CD14-positive monocyte (primary cell): Measurements from ENCODE around the gene GAD1. TPM values are rescaled to one million over a fixed set of nuclear protein-coding genes. Genes with fewer than 3 reads are reported as not detected.

Source experiments
- DNase-seq, 3 donors: peaks; one replicate each; pipeline ENCODE4 v3.0.0-alpha.2; 2011 to 2022
- H2AFZ ChIP-seq: 2 replicates; pipeline ENCODE4 v1.6.0; 2012; ENCODE audit warnings: mild to moderate bottlenecking, low read depth, low read length, inconsistent platforms; ENCODE audit not compliant: insufficient read depth, poor library complexity, severe bottlenecking
- H3K27ac ChIP-seq, 2 donors: 1 replicate in 1 of 2; 2 replicates in 1 of 2; pipeline ENCODE4 v1.5.1; 2012 to 2013; ENCODE audit warnings: low read length in 2 of 2, control low read depth in 1 of 2, inconsistent platforms in 1 of 2, low read depth in 1 of 2, mild to moderate bottlenecking in 1 of 2
- H3K27me3 ChIP-seq, 2 donors: one replicate each; pipeline versions ENCODE4 v1.6.0 to v1.6.1; 2011 to 2013; ENCODE audit warnings: low read length in 2 of 2; ENCODE audit not compliant: control insufficient read depth in 2 of 2, insufficient read depth in 2 of 2
- H3K36me3 ChIP-seq, 2 donors: replicated peaks in 1 of 2; 1 replicate in 1 of 2; 2 replicates in 1 of 2; pipeline versions ENCODE4 v1.5.1 to v1.6.1; 2012 to 2013; ENCODE audit warnings: low read length in 2 of 2, control low read depth in 1 of 2, inconsistent platforms in 1 of 2, mild to moderate bottlenecking in 1 of 2; ENCODE audit not compliant: insufficient read depth in 2 of 2, control insufficient read depth in 1 of 2
- H3K4me1 ChIP-seq, 2 donors: 1 replicate in 1 of 2; 2 replicates in 1 of 2; pipeline versions ENCODE4 v1.5.1 to v1.6.1; 2012 to 2013; ENCODE audit warnings: low read length in 2 of 2, control low read depth in 1 of 2, inconsistent platforms in 1 of 2, mild to moderate bottlenecking in 1 of 2, moderate library complexity in 1 of 2; ENCODE audit not compliant: insufficient read depth in 2 of 2, control insufficient read depth in 1 of 2
- H3K4me2 ChIP-seq: replicated peaks from 2 replicates; pipeline ENCODE3; 2012; ENCODE audit warnings: low read length, moderate library complexity, mild to moderate bottlenecking; ENCODE audit not compliant: poor library complexity, severe bottlenecking; ENCODE audit errors: extremely low read depth
- H3K4me3 ChIP-seq, 3 experiments: fragments of 200-600 bp in 1 of 3; sonication (generic) in 1 of 3; replicated peaks in 1 of 3; 1 replicate in 2 of 3; 2 replicates in 1 of 3; pipeline ENCODE4 v1.5.1; 2011 to 2013; ENCODE audit warnings: low read length in 3 of 3, mild to moderate bottlenecking in 3 of 3, control low read depth in 2 of 3, low read depth in 2 of 3, inconsistent platforms in 1 of 3, moderate library complexity in 1 of 3
- H3K79me2 ChIP-seq: 2 replicates; pipeline ENCODE4 v1.6.0; 2012; ENCODE audit warnings: mild to moderate bottlenecking, control low read depth, inconsistent platforms, low read length, moderate library complexity; ENCODE audit not compliant: insufficient read depth
- H3K9ac ChIP-seq: 2 replicates; pipeline ENCODE4 v1.6.0; 2017; ENCODE audit warnings: low read length, mild to moderate bottlenecking; ENCODE audit not compliant: insufficient read depth, poor library complexity, severe bottlenecking
- H3K9me3 ChIP-seq, 2 donors: replicated peaks in 1 of 2; 1 replicate in 1 of 2; 2 replicates in 1 of 2; pipeline versions ENCODE4 v1.5.1 to v1.6.1; 2012 to 2013; ENCODE audit warnings: low read length in 2 of 2, control low read depth in 1 of 2; ENCODE audit not compliant: control insufficient read depth in 1 of 2, insufficient read depth in 1 of 2
- H4K20me1 ChIP-seq: 2 replicates; pipeline ENCODE4 v1.6.0; 2012; ENCODE audit warnings: mild to moderate bottlenecking, low read length, control low read depth, moderate library complexity; ENCODE audit not compliant: insufficient read depth
- H3K27ac Mint-ChIP-seq, 7 donors: one replicate each; pipeline ENCODE4 v1.8.0; 2020; ENCODE audit warnings: mild to moderate bottlenecking in 7 of 7, mixed read lengths in 7 of 7, moderate library complexity in 6 of 7, inconsistent platforms in 2 of 7
- H3K27me3 Mint-ChIP-seq, 3 donors: one replicate each; pipeline ENCODE4 v1.8.0; 2021 to 2022; ENCODE audit warnings: low read depth in 3 of 3, mild to moderate bottlenecking in 3 of 3, mixed read lengths in 3 of 3, moderate library complexity in 3 of 3, inconsistent platforms in 1 of 3
- H3K36me3 Mint-ChIP-seq, 2 donors: one replicate each; pipeline ENCODE4 v1.8.0; 2020; ENCODE audit warnings: mixed read lengths in 2 of 2, inconsistent platforms in 1 of 2, mild to moderate bottlenecking in 1 of 2
- H3K4me1 Mint-ChIP-seq: one replicate; pipeline ENCODE4 v1.8.0; 2020; ENCODE audit warnings: mild to moderate bottlenecking, mixed read lengths
- H3K4me3 Mint-ChIP-seq, 2 donors: one replicate each; pipeline ENCODE4 v1.8.0; 2020; ENCODE audit warnings: mild to moderate bottlenecking in 2 of 2, mixed read lengths in 2 of 2, moderate library complexity in 1 of 2
- H3K9me3 Mint-ChIP-seq, 7 donors: one replicate each; pipeline ENCODE4 v1.8.0; 2020 to 2022; ENCODE audit warnings: mixed read lengths in 7 of 7, mild to moderate bottlenecking in 6 of 7, moderate library complexity in 6 of 7, inconsistent platforms in 2 of 7
- WGBS: methylation state at CpG from one replicate; pipeline ENCODE4 v1.1.5; 2013; ENCODE audit warnings: missing lambda C conversion rate; ENCODE audit not compliant: insufficient coverage; 5-methylcytosine and 5-hydroxymethylcytosine counted together
- intact Hi-C, 2 donors: fragments of 100-400 bp; cut with micrococcal nuclease; formaldehyde crosslinking; loops; one replicate each; pipeline versions ENCODE4 v1.15.0 to v1.15.1; 2023
- polyA plus RNA-seq, 3 donors: library from polyadenylated mRNA; depleted of rRNA in 1 of 3; unstranded in 2 of 3; stranded (reverse) in 1 of 3; fragments of 300-500 nt in 2 of 3; fragments of >200 nt in 1 of 3; fragmentation: Illumina TruSeq in 2 of 3; gene quantifications; 1 replicate in 2 of 3; 2 replicates in 1 of 3; pipeline ENCODE4 v1.2.3, GENCODE V29; 2012 to 2021
- TF ChIP-seq, protein P1 (sequence below): fragments of 200-600 bp; IDR thresholded peaks from one replicate; pipeline ENCODE4 v1.8.0; 2022; ENCODE audit warnings: antibody characterized with exemption, mild to moderate bottlenecking

The GAD1 gene
- polyA plus RNA-seq, 3 donors, result 0.08 TPM; not detected in 2

DNA sequence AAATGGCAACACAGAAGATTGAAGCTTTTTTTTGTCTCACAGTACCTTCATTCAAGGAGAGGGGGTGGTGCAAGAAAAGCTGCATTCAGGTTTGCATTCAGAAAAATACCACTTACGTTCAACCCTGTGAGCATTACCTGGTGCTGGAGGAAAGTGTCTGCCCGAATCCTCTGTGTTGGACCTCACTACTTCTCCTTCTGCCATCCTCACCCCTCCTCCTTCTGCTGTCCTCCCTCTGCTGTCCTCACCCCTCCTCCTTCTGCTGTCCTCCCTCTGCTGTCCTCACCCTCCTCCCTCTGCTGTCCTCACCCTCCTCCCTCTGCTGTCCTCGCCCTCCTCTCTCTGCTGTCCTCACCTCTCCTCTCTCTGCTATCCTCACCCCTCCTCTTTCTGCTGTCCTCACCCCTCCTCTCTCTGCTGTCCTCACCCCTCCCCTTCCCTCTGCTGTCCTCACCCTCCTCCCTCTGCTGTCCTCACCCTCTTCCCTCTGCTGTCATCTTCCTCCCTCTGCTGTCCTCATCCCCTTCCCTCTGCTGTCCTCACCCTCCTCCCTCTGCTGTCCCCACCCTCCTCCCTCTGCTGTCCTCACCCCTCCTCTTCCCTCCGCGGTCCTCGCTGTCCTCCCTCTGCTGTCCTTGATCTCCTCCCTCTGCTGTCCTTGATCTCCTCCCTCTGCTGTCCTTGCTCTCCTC lies 11.3 kb downstream of the GAD1 start:
- peaks cover 52 to 68% (median 67%) of the 10 kb centered on the region in 3 donors for H3K27me3 Mint-ChIP-seq
- Histone ChIP-seq H3K9me3 (peaks cover 2 to 10% of the 10 kb centered on the region in 2 donors), H3K9ac (no peak overlapping the region), H4K20me1 (no peaks in the 10 kb centered on the region), H3K79me2 (no peaks in the 10 kb centered on the region), H3K27me3 (peaks cover 21 to 45% of the 10 kb centered on the region in 2 donors), H3K4me3 (no peak overlapping the region), H2AFZ (no peak overlapping the region), H3K27ac (no peak overlapping the region), H3K4me1 (peaks cover 6 to 10% of the 10 kb centered on the region in 2 donors), H3K4me2 (no peak overlapping the region), H3K36me3 (no peaks in the 10 kb centered on the region)
- peaks cover 0 to 12% (median 3%) of the 10 kb centered on the region in 7 donors for H3K9me3 Mint-ChIP-seq
- DNase-seq, result no peak
- WGBS, result 81% methylated on average over 4 of the region's 6 CpGs
- intact Hi-C loops, result no loop called here
- H3K27ac Mint-ChIP-seq, result no peak overlapping the region
- H3K36me3 Mint-ChIP-seq, result peaks cover 0 to 1% of the 10 kb centered on the region in 2 donors
- peaks cover 8% of the 10 kb centered on the region for H3K4me1 Mint-ChIP-seq
- no peak overlapping the region for H3K4me3 Mint-ChIP-seq
- TF ChIP-seq, protein P1, sequence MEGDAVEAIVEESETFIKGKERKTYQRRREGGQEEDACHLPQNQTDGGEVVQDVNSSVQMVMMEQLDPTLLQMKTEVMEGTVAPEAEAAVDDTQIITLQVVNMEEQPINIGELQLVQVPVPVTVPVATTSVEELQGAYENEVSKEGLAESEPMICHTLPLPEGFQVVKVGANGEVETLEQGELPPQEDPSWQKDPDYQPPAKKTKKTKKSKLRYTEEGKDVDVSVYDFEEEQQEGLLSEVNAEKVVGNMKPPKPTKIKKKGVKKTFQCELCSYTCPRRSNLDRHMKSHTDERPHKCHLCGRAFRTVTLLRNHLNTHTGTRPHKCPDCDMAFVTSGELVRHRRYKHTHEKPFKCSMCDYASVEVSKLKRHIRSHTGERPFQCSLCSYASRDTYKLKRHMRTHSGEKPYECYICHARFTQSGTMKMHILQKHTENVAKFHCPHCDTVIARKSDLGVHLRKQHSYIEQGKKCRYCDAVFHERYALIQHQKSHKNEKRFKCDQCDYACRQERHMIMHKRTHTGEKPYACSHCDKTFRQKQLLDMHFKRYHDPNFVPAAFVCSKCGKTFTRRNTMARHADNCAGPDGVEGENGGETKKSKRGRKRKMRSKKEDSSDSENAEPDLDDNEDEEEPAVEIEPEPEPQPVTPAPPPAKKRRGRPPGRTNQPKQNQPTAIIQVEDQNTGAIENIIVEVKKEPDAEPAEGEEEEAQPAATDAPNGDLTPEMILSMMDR, result no peak

DNA sequence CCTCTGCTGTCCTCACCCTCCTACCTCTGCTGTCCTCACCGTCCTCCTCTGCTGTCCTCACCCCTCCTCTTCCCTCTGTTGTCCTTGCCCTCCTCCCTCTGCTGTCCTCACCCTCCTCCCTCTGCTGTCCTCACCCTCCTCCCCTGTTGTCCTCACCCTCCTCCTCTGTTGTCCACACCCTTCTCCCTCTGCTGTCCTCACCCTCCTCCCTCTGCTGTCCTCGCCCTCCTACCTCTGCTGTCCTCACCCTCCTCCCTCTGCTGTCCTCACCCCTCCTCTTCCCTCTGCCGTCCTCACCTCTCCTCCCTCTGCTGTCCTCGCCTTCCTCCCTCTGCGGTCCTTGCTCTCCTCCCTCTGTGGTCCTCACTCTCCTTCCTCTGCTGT lies 11.8 kb downstream of the GAD1 start:
- Mint-ChIP-seq H3K36me3 (peaks cover 0 to 1% of the 10 kb centered on the region in 2 donors), H3K27me3 (peaks cover 49 to 65% (median 64%) of the 10 kb centered on the region in 3 donors), H3K4me1 (peaks cover 6% of the 10 kb centered on the region), H3K27ac (no peak overlapping the region), H3K4me3 (no peak overlapping the region), H3K9me3 (peaks cover 0 to 10% (median 3%) of the 10 kb centered on the region in 7 donors)
- Histone ChIP-seq H3K27me3 (peaks cover 17 to 40% of the 10 kb centered on the region in 2 donors), H4K20me1 (no peaks in the 10 kb centered on the region), H3K4me3 (no peak overlapping the region), H3K4me2 (no peak overlapping the region), H3K9ac (no peak overlapping the region), H2AFZ (no peak overlapping the region), H3K9me3 (peaks cover 2 to 10% of the 10 kb centered on the region in 2 donors), H3K27ac (no peak overlapping the region), H3K79me2 (no peaks in the 10 kb centered on the region), H3K36me3 (no peaks in the 10 kb centered on the region), H3K4me1 (peaks cover 4% of the 10 kb centered on the region in 2 donors)
- no peak for DNase-seq
- intact Hi-C loops, result no loop called here
- TF ChIP-seq, protein P1, result no peak
- 89% methylated on average over 5 of the region's 5 CpGs for WGBS
